Measurements from ENCODE around the gene HMHB1. TPM values are rescaled to one million over a fixed set of nuclear protein-coding genes. Genes with fewer than 3 reads are reported as not detected.

The HMHB1 gene
- polyA plus RNA-seq, 1 donor from 2014 or later, result not detected

DNA sequence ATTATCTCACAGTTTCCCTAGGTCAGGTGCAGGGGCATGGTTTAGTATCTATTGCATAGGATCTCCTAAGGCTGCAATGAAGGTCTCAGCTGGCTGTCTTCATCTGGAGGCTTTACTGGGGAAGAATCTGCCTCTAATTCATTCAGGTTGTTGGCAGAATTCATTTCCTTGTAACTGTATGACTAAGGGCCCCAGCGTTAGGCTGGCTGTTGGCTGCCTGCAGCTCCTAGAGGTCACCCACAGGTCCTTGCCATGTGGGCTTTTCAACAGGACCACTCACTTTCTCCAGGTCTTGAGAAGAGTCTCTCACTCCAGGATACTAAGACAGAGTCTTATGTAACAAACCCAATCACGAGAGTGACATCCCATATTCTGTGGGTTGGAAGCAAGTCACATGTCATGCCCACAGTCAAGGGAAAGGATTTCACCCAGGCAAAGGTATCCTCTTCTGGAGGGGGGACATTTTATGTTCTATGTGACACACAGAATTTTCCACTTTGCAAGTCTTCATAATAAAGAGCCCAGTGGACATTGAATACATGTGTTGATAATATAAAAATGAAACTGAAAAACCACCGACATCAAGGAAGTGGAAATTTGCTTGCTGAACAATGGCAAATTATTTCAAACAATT lies 38.2 kb downstream of the HMHB1 start:
- no peaks in the 10 kb centered on the region for H3K27me3 ChIP-seq (ENCODE audit: insufficient read depth, low read depth, low read length)
- no peak overlapping the region for H2AFZ ChIP-seq (ENCODE audit: low read depth, low read length)
- H3K4me2 ChIP-seq (ENCODE audit: low read length), result no peak overlapping the region
- H3K79me2 ChIP-seq (replicated peaks; ENCODE audit: insufficient read depth, low read length), result no peaks in the 10 kb centered on the region
- H3F3A ChIP-seq (ENCODE audit: insufficient read depth, low read length, poor library complexity, severe bottlenecking), result no peaks in the 10 kb centered on the region
- no peaks in the 10 kb centered on the region for H3K9me2 ChIP-seq (ENCODE audit: insufficient read depth, low read length)
- H3K9ac ChIP-seq (ENCODE audit: low read length), result no peak overlapping the region
- no peak overlapping the region for H3K27ac ChIP-seq (ENCODE audit: low read length)
- no peaks in the 10 kb centered on the region for H3K9me3 ChIP-seq (ENCODE audit: low read length)
- no peaks in the 10 kb centered on the region for H3K36me3 ChIP-seq (ENCODE audit: insufficient read depth, low read length)
- TF ChIP-seq EZH2 (IDR thresholded peaks at IDR 0.05; ENCODE audit: borderline replicate concordance, insufficient read depth, low read length, poor library complexity, severe bottlenecking) (no peak), TAF1 (IDR thresholded peaks at IDR 0.05; ENCODE audit: low read depth) (no peak), MXI1 (conservative IDR thresholded peaks at IDR 0.05; ENCODE audit: poor library complexity, severe bottlenecking) (no peak), RAD21 (conservative IDR thresholded peaks at IDR 0.05) (no peak), REST (IDR thresholded peaks at IDR 0.05; ENCODE audit: borderline replicate concordance) (no peak), POLR2AphosphoS5 (IDR thresholded peaks at IDR 0.05) (no peak), SMC3 (conservative IDR thresholded peaks at IDR 0.05; ENCODE audit: poor library complexity) (no peak), EP300 (conservative IDR thresholded peaks at IDR 0.05; ENCODE audit: poor library complexity, severe bottlenecking) (no peak), CTCF (IDR thresholded peaks at IDR 0.05; ENCODE audit: poor library complexity, severe bottlenecking) (no peak)
- no peaks in the 10 kb centered on the region for H4K20me1 ChIP-seq (ENCODE audit: insufficient read depth)
- H3K4me3 ChIP-seq (ENCODE audit: low read length), result no peak overlapping the region

GRCh38 chr5:143851383-143851782 lies 39.4 kb downstream of the HMHB1 start:
- Histone ChIP-seq H3K4me3 (ENCODE audit: low read length) (no peak overlapping the region), H3F3A (ENCODE audit: insufficient read depth, low read length, poor library complexity, severe bottlenecking) (no peaks in the 10 kb centered on the region), H3K27ac (ENCODE audit: low read length) (no peak overlapping the region), H2AFZ (ENCODE audit: low read depth, low read length) (no peak overlapping the region), H3K9me3 (ENCODE audit: low read length) (no peaks in the 10 kb centered on the region), H3K36me3 (ENCODE audit: insufficient read depth, low read length) (no peaks in the 10 kb centered on the region), H3K9ac (ENCODE audit: low read length) (no peak overlapping the region), H3K27me3 (ENCODE audit: insufficient read depth, low read depth, low read length) (no peaks in the 10 kb centered on the region), H3K79me2 (replicated peaks; ENCODE audit: insufficient read depth, low read length) (no peaks in the 10 kb centered on the region), H3K9me2 (ENCODE audit: insufficient read depth, low read length) (no peaks in the 10 kb centered on the region), H3K4me2 (ENCODE audit: low read length) (no peak overlapping the region), H4K20me1 (ENCODE audit: insufficient read depth) (no peaks in the 10 kb centered on the region)
- no peak for TF ChIP-seq RAD21 (conservative IDR thresholded peaks at IDR 0.05)
- TF ChIP-seq CTCF (IDR thresholded peaks at IDR 0.05; ENCODE audit: poor library complexity, severe bottlenecking), result no peak
- TF ChIP-seq POLR2AphosphoS5 (IDR thresholded peaks at IDR 0.05), result no peak
- TF ChIP-seq TAF1 (IDR thresholded peaks at IDR 0.05; ENCODE audit: low read depth), result no peak
- no peak for TF ChIP-seq EP300 (conservative IDR thresholded peaks at IDR 0.05; ENCODE audit: poor library complexity, severe bottlenecking)
- TF ChIP-seq SMC3 (conservative IDR thresholded peaks at IDR 0.05; ENCODE audit: poor library complexity), result no peak
- no peak for TF ChIP-seq MXI1 (conservative IDR thresholded peaks at IDR 0.05; ENCODE audit: poor library complexity, severe bottlenecking)
- no peak for TF ChIP-seq REST (IDR thresholded peaks at IDR 0.05; ENCODE audit: borderline replicate concordance)
- TF ChIP-seq EZH2 (IDR thresholded peaks at IDR 0.05; ENCODE audit: borderline replicate concordance, insufficient read depth, low read length, poor library complexity, severe bottlenecking), result no peak
